ENCODE measurements around the gene DHRS1.
A peak's percentile ranks its signal among the peaks of the same experiment; 100 is the strongest.

The DHRS1 gene

DNA sequence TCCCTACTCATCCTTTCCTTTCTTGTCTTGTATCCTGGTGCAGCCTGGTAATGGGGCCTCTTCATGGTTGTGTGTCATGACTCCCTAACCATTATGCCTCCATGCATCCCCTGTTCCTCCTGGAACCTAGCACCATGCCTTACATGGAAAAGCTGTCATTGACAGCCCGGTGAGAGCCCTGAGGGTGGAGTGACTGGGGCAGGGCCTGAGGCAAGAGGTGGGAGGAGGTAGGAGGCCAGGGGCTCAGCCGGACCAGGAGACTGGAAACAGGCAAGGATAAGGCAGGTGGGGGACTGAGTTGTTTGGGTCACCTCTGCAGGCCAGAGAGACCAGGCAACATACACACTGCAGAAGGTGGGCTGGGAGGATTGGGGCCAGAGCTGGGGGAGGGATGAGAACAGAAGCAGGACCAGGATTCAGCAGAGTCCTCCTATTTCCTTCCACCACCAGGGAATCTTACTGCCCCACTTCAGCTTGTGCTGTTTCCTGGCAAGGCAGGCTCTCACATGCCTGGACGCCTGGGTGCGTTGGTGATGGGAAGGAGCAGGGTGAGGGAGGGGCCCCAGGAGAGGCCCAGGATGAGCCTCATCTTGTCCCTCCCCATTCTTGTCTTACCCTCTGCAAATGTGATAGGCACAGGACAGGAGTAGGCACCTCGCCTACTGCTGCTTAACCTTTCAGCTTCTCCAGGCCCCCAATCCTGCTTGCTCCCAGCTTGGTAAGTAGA, 10.1 kb upstream of the DHRS1 start, which contains the start of gene LTB4R2:
TSS of gene LTB4R2 (plus strand) at position 603 of the 727 bp plus-strand sequence. CDS start 525 bp downstream, outside the sequence.
- no peak for DNase-seq (ENCODE audit: low read depth, low spot score)
- TF ChIP-seq, protein P1, sequence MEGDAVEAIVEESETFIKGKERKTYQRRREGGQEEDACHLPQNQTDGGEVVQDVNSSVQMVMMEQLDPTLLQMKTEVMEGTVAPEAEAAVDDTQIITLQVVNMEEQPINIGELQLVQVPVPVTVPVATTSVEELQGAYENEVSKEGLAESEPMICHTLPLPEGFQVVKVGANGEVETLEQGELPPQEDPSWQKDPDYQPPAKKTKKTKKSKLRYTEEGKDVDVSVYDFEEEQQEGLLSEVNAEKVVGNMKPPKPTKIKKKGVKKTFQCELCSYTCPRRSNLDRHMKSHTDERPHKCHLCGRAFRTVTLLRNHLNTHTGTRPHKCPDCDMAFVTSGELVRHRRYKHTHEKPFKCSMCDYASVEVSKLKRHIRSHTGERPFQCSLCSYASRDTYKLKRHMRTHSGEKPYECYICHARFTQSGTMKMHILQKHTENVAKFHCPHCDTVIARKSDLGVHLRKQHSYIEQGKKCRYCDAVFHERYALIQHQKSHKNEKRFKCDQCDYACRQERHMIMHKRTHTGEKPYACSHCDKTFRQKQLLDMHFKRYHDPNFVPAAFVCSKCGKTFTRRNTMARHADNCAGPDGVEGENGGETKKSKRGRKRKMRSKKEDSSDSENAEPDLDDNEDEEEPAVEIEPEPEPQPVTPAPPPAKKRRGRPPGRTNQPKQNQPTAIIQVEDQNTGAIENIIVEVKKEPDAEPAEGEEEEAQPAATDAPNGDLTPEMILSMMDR (IDR thresholded peaks at IDR 0.05; ENCODE audit: insufficient read depth, low read length, missing control alignments), result no peak
- POLR2A ChIA-PET, result interaction anchor here (0.7 to 1.5 kb wide), 2 partner anchors 67 to 121 kb away, joined by 3 to 8 read pairs; no protein-coding TSS in a partner anchor
- CTCF ChIA-PET, result interaction anchor here (0.8 to 37.5 kb wide), 16 partner anchors 5 to 252 kb away, joined by 3 to 688 read pairs (median 8); partner anchors contain the start of genes ADCY4, CBLN3, CIDEB and DHRS1
- peak within 1 kb of the TSS; percentile 33 for H3K4me3 ChIP-seq (ENCODE audit: low read depth, low read length)

DNA sequence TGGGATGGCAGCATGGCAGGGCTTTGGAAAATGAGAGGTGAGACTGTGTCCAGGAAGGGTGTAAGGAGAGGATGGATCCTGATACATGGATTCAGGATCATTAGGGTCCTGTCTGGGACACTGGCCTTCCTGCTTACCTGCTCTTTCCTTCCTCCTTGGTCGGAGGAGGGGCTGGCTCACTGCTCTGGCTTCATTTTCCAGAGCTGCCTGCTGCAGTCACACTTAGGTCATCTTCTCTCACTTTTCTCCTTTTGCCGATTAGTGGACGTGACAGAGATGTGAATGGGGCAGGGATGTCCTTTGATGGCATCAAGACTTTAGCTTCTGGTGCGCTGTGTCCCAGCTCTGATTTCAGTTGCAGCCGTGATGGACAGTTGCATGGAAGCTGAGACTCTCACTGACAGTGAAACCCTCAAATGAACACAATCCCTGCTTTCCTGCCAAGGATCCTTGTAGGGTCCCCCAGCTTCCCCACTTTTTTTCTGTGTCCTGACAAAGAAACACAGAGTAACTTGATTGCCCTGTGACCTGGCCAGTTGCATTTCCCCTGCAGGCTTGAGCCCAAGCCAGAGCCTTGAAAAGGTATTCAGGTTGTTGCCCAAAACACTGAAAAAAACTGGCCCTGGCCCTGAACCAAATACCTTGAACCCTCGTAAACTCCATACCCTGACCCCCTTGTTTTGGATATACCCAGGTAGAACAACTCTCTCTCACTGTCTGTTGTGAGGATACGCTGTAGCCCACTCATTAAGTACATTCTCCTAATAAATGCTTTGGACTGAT, 9.0 kb upstream of the DHRS1 start:
- H3K4me3 ChIP-seq (ENCODE audit: low read depth, low read length), result no peak overlapping the region
- CTCF ChIA-PET, result interaction anchor here (0.6 to 37.5 kb wide), 64 partner anchors 4 to 294 kb away, joined by 3 to 688 read pairs (median 5); partner anchors contain the start of genes ADCY4, CBLN3, CHMP4A and CIDEB
- TF ChIP-seq, protein P1 (IDR thresholded peaks at IDR 0.05; ENCODE audit: insufficient read depth, low read length, missing control alignments), result no peak
- no peak for DNase-seq (ENCODE audit: low read depth, low spot score)
- POLR2A ChIA-PET, result interaction anchor here (0.7 to 1.7 kb wide), 8 partner anchors 9 to 194 kb away, joined by 3 to 8 read pairs (median 4); partner anchors contain the start of genes DCAF11, DHRS1, NOP9 and NRL

DNA sequence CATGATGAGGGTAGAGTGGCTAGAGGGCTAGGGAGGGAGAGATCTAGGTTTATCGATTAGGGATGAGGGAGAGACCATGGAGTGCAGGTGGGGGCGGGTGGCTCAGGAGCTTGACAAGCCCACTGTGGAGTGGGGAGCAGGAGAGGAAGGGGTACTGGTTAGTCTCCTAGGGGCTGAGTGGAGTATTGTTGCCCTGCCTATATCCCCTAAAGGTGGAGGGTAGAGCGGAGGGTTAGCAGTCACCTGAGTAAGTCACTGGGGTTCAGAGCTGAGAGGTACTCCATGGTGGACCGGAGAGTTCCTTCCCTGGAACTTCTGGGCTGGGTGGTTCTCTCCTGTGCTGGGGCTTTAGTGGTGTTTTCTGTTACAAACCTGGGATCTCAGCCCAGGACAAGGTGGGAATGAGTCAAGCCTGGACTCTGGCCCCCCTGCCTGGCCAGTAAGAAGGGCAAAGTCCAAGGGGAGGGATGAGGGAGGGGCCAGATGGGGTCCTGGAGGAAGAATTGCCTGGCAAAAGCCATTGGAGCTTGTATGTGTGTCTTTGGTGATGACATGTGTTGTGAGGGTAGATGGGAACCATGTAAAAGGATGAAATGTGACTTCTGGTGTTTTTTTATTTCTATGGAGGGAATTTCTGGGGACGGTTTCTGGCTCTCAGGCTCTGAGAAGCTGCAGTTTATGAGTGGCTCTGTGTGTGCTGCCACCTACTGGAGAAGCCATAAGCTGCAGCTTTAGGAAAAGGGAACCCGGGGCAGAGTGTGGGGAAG, 8.2 kb upstream of the DHRS1 start, which contains the start of gene CIDEB:
TSS of gene CIDEB (minus strand) at position 403 of the 767 bp plus-strand sequence. CDS start at position 284, 119 bp downstream.
- TF ChIP-seq, protein P1 (IDR thresholded peaks at IDR 0.05; ENCODE audit: insufficient read depth, low read length, missing control alignments), result peak; percentile 88
- H3K4me3 ChIP-seq (ENCODE audit: low read depth, low read length), result no peak within 1 kb of the TSS
- DNase-seq (ENCODE audit: low read depth, low spot score), result no peak
- ChIA-PET POLR2A (interaction anchor here (0.7 to 1.7 kb wide), 7 partner anchors 8 to 193 kb away, joined by 3 to 8 read pairs (median 4); partner anchors contain the start of genes DCAF11, DHRS1, NOP9 and NRL), CTCF (interaction anchor here (0.6 to 37.5 kb wide), 70 partner anchors 3 to 293 kb away, joined by 3 to 688 read pairs (median 5); partner anchors contain the start of genes ADCY4, CBLN3, CHMP4A and CIDEB)

DNA sequence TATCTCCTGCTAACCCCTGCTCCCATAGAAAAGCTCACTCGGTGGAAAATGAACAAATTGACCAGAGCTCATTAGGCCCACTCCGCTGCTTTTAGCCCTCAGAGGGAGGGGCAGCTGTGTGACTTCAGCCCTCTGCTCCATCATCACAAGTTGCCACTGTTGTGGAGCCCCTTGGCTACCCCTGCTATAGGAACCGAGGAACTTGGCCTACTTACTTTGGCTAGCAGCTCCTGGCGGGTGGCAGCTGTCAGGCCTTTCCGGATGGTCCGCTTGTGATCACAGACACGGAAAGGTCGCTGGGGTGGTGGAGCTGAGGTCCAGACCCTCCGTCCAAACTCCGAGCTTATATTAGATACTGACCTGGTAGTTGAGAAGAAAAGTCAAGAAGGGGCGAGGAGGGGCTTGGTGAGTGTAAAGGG, 7.6 kb upstream of the DHRS1 start:
- POLR2A ChIA-PET, result interaction anchor here (1.7 kb wide), 1 partner anchor 64 kb away, joined by 7 read pairs; the partner anchor contains the start of gene TINF2
- H3K4me3 ChIP-seq (ENCODE audit: low read depth, low read length), result no peak overlapping the region
- CTCF ChIA-PET, result interaction anchor here (0.7 to 37.5 kb wide), 40 partner anchors 3 to 250 kb away, joined by 3 to 688 read pairs (median 6); partner anchors contain the start of genes ADCY4, CBLN3, CIDEB and DCAF11
- TF ChIP-seq, protein P1 (IDR thresholded peaks at IDR 0.05; ENCODE audit: insufficient read depth, low read length, missing control alignments), result no peak
- DNase-seq (ENCODE audit: low read depth, low spot score), result no peak

DNA sequence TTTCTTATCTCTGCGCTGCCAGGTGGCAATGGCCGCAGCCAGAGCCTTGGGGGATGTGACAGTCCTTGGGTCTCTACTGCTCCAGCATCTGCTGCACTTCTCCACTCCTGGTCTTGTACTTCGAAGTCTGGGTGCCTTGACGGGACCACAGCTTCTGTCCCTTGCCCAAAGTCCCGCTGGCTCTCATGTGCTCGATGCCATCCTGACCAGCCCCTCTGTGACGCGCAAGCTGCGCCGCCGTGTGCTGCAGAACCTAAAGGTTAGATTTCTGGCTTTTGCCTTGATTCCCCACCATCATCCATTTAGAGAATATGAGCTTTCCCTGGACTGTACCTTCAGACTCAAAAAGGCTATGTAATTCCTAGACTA, 4.4 kb upstream of the DHRS1 start:
- ChIA-PET CTCF (interaction anchor here (0.6 to 21.1 kb wide), 4 partner anchors 19 to 246 kb away, joined by 3 to 688 read pairs (median 192); partner anchors contain the start of genes ADCY4, CBLN3, CIDEB and KHNYN), POLR2A (no interaction called here)
- no peak for DNase-seq (ENCODE audit: low read depth, low spot score)
- TF ChIP-seq, protein P1 (IDR thresholded peaks at IDR 0.05; ENCODE audit: insufficient read depth, low read length, missing control alignments), result no peak
- H3K4me3 ChIP-seq (ENCODE audit: low read depth, low read length), result no peak overlapping the region

Data from AG04449 (cell line).